Measurements from ENCODE around the gene PLK3. TPM values are rescaled to one million over a fixed set of nuclear protein-coding genes. Genes with fewer than 3 reads are reported as not detected.

Gene PLK3
- total RNA-seq, 2 experiments from 2014 or later = 8.8 to 10.1 TPM

DNA sequence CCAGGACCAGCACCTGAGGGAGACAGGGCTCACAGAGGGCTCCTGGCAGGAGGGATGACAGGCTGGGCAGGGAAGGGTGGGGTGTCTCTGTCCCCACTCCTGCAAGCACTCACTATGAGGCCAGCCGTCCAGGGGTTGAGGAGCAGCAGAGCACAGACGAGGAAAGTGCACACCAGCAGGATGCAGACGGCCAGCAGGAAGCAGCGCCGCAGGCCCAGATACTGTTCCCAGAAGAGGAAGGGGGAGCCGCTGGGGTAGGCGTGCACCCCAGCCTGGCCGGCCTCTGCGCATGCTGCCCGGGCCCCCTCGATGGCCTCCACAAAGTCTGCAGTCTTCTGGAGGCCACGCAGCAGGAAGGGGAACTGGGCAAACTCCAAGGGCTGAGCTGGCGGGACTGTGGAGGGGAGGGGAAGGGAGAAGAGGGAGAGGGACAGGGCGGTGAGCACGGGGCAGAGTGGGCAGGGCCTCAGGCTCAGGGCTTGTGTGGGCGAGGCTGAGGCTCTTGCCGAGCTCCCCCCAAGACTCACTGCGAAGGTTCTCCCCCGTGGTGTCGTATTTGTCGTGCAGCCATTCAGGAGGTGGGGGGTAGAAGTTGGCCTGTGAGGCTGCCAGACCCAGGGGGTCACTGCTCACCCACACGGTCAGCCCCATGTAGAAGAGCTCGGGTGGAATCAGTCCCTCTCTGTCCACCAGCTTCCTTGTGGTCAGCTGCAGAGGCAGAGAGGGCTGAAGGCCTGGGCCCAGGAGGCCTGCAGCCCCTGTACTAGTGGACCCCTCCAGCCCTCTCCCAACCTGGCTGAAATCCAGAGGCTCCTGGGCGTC is 26.4 kb downstream of the PLK3 start:
- intact Hi-C loops (cut with micrococcal nuclease; ENCODE audit: unreplicated experiment) = no loop called here
- BruUV-seq (replicated peaks) = no TSS peak
- H3K9me2 ChIP-seq (ENCODE audit: insufficient read depth, low read length) = no peaks in the 10 kb centered on the region
- H3K79me2 ChIP-seq (ENCODE audit: insufficient read depth, low read depth, low read length) = no peaks in the 10 kb centered on the region
- H3K9me3 ChIP-seq (ENCODE audit: low read length) = no peaks in the 10 kb centered on the region
- TF ChIP-seq, protein P1, sequence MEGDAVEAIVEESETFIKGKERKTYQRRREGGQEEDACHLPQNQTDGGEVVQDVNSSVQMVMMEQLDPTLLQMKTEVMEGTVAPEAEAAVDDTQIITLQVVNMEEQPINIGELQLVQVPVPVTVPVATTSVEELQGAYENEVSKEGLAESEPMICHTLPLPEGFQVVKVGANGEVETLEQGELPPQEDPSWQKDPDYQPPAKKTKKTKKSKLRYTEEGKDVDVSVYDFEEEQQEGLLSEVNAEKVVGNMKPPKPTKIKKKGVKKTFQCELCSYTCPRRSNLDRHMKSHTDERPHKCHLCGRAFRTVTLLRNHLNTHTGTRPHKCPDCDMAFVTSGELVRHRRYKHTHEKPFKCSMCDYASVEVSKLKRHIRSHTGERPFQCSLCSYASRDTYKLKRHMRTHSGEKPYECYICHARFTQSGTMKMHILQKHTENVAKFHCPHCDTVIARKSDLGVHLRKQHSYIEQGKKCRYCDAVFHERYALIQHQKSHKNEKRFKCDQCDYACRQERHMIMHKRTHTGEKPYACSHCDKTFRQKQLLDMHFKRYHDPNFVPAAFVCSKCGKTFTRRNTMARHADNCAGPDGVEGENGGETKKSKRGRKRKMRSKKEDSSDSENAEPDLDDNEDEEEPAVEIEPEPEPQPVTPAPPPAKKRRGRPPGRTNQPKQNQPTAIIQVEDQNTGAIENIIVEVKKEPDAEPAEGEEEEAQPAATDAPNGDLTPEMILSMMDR (conservative IDR thresholded peaks at IDR 0.05; ENCODE audit: low read length) = no peak
- no peak for TF ChIP-seq EZH2phosphoT487 (IDR thresholded peaks at IDR 0.05; ENCODE audit: borderline replicate concordance, low read depth, low read length)
- no peaks in the 10 kb centered on the region for H3K36me3 ChIP-seq (ENCODE audit: insufficient read depth, low read length)
- H2AFZ ChIP-seq (ENCODE audit: low read length) = no peak overlapping the region
- H3K27ac ChIP-seq (ENCODE audit: low read depth, low read length, poor library complexity, severe bottlenecking) = no peak overlapping the region
- ChIA-PET POLR2A (interaction anchor here (0.5 to 1.1 kb wide), 6 partner anchors 9 to 1428 kb away, joined by 3 to 6 read pairs (median 4); no protein-coding TSS in a partner anchor), CTCF (ENCODE audit: unreplicated experiment) (interaction anchor here (0.6 kb wide), 1 partner anchor 477 kb away, joined by 7 read pairs; no protein-coding TSS in a partner anchor)
- no peak overlapping the region for H3K4me2 ChIP-seq (ENCODE audit: low read length)
- no peaks in the 10 kb centered on the region for H4K20me1 ChIP-seq (ENCODE audit: insufficient read depth, low read length)
- H3K4me3 ChIP-seq (ENCODE audit: low read depth, low read length, poor library complexity, severe bottlenecking) = no peak overlapping the region
- peaks cover 6% of the 10 kb centered on the region for H3K4me1 ChIP-seq (ENCODE audit: insufficient read depth, low read length, poor library complexity, severe bottlenecking)
- DNase-seq (ENCODE audit: low spot score) = no peak

DNA sequence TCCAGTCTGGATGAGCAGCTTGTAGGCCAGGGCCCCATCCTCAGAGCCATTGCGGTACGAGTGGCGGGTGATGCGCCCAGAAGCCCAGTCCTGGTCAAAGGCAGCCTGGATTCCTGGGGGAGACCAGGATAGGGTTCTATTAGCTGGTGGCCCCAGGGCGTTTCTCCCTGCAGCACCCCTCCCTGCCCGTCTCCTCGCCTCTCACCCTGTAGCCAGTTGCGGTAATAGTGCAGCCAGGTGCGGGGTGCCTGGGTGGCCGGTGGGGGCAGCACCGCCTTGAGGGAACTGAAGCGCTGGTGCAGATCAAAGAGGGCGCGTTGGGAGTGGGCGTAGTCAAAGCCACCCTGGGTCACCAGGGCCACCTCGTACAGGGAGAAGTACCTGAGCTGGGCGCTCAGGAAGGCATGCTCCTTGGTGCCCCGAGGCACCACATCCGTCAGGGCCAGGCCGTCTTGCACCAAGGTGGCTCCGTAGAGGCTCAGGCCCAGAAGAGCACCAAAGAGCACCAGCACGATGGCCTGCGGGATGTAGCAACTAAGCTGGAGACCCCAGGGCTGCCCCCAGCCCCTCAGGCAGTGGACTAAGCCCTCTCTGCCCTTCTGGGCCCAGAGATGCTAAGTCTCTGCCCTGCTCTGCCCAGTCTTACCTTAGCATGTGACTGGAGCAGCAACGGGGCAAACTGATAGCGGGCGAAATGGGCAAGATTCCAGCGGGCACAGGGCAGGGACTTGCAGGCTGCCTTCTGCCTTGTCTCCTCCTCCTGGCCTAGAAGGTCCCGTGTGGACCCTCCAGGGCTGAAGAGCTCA is 27.2 kb downstream of the PLK3 start:
- H3K36me3 ChIP-seq (ENCODE audit: insufficient read depth, low read length) = no peaks in the 10 kb centered on the region
- no TSS peak for BruUV-seq (replicated peaks)
- POLR2A ChIA-PET = interaction anchor here (0.5 to 1.1 kb wide), 3 partner anchors 10 to 13 kb away, joined by 3 to 4 read pairs (median 3); no protein-coding TSS in a partner anchor
- H2AFZ ChIP-seq (ENCODE audit: low read length) = no peak overlapping the region
- CTCF ChIA-PET (ENCODE audit: unreplicated experiment) = no interaction called here
- no peak for DNase-seq (ENCODE audit: low spot score)
- H3K27ac ChIP-seq (ENCODE audit: low read depth, low read length, poor library complexity, severe bottlenecking) = no peak overlapping the region
- peaks cover 5% of the 10 kb centered on the region for H3K4me1 ChIP-seq (ENCODE audit: insufficient read depth, low read length, poor library complexity, severe bottlenecking)
- intact Hi-C loops (cut with micrococcal nuclease; ENCODE audit: unreplicated experiment) = no loop called here
- H3K79me2 ChIP-seq (ENCODE audit: insufficient read depth, low read depth, low read length) = no peaks in the 10 kb centered on the region
- no peak overlapping the region for H3K4me3 ChIP-seq (ENCODE audit: low read depth, low read length, poor library complexity, severe bottlenecking)
- H3K4me2 ChIP-seq (ENCODE audit: low read length) = no peak overlapping the region
- H3K9me3 ChIP-seq (ENCODE audit: low read length) = no peaks in the 10 kb centered on the region
- H4K20me1 ChIP-seq (ENCODE audit: insufficient read depth, low read length) = no peaks in the 10 kb centered on the region
- TF ChIP-seq EZH2phosphoT487 (IDR thresholded peaks at IDR 0.05; ENCODE audit: borderline replicate concordance, low read depth, low read length) = no peak
- TF ChIP-seq, protein P1 (conservative IDR thresholded peaks at IDR 0.05; ENCODE audit: low read length) = no peak
- H3K9me2 ChIP-seq (ENCODE audit: insufficient read depth, low read length) = no peaks in the 10 kb centered on the region
